ENCODE data around the gene ATP8A2. TPM values are rescaled to one million over a fixed set of nuclear protein-coding genes. Genes with fewer than 3 reads are reported as not detected.

The ATP8A2 gene
- total and polyA plus RNA-seq, 10 of the 15 experiments (the other 5 are each of a cell fraction or from before 2014, with no cell fraction given): 0.01 to 0.04 (median 0.04) TPM; not detected in 7

DNA sequence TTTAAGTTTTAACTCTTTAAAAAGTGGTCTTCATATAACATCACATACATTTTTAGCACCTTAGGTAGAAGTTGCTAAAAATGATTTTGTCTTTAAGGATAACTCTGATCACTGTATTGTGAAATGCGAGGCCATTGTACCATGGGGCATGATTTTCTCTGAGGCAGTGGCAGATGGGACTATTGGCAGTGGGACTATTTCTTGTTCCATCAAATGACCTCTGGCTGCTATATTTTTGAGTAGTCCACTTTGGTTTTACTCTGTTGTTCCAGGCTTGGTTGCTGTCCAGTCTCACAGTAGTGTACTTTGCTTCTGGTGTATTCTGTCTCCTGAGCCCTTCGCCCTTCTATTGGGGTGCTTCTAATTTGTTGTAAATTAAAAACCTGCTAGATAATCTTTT lies 156.5 kb downstream of the ATP8A2 start:
- Histone ChIP-seq H3K79me2 (ENCODE audit: control insufficient read depth, insufficient read depth, low read length) (no peaks in the 10 kb centered on the region), H3K9me3 (replicated peaks; ENCODE audit: control insufficient read depth, insufficient read depth, low read length) (no peaks in the 10 kb centered on the region; the same call in 2 of the 3 replicates), H3K4me2 (ENCODE audit: control insufficient read depth, insufficient read depth) (no peak overlapping the region), H3K4me1 (ENCODE audit: control insufficient read depth, insufficient read depth, low read length) (0 out of 2 replicates have a peak, but pooled peaks cover 4% of the 10 kb centered on the region), H4K20me1 (ENCODE audit: control insufficient read depth, insufficient read depth) (no peaks in the 10 kb centered on the region), H3K27ac (ENCODE audit: control insufficient read depth, insufficient read depth) (no peak overlapping the region), H3K9ac (ENCODE audit: control insufficient read depth, insufficient read depth, low read length) (no peak overlapping the region), H3K27me3 (replicated peaks in 1 of 2; ENCODE audit: control insufficient read depth in 2 of 2, insufficient read depth in 2 of 2, low read length in 1 of 2) (no peaks in the 10 kb centered on the region; a peak in 1 of 4 replicates), H3K36me3 (ENCODE audit: control insufficient read depth in 2 of 2, insufficient read depth in 2 of 2, low read length in 1 of 2) (no peaks in the 10 kb centered on the region), H2AFZ (ENCODE audit: control insufficient read depth, low read depth, low read length) (no peak overlapping the region), H3K4me3 (no peak overlapping the region)
- CTCF ChIA-PET: no interaction called here
- SMC1A ChIA-PET (ENCODE audit: uncharacterized antibody, unreplicated experiment): no interaction called here
- WGBS (ENCODE audit: insufficient coverage, insufficient replicate concordance, low lambda C conversion rate, missing lambda C conversion rate): 16% methylated on average over 2 of the region's 2 CpGs
- FAIRE-seq (no peak), ATAC-seq (no peak), DNase-seq (ENCODE audit: low read depth, low spot score) (no peak)
- POLR2A ChIA-PET: no interaction called here
- TF ChIP-seq YBX1 (IDR thresholded peaks at IDR 0.05): no peak
- no peak for TF ChIP-seq ZNF217 (IDR thresholded peaks at IDR 0.05)
- no peak for TF ChIP-seq PAX5 (IDR thresholded peaks at IDR 0.05; ENCODE audit: borderline replicate concordance, low read depth, low read length)
- no peak for TF ChIP-seq ZBTB40 (IDR thresholded peaks at IDR 0.05; ENCODE audit: borderline replicate concordance)
- TF ChIP-seq TAF1 (IDR thresholded peaks at IDR 0.05; ENCODE audit: borderline replicate concordance, low read depth, low read length): no peak
- no peak for TF ChIP-seq RELB (IDR thresholded peaks at IDR 0.05; ENCODE audit: low read depth)
- TF ChIP-seq CEBPZ (IDR thresholded peaks at IDR 0.05; ENCODE audit: low read depth, low read length): no peak
- no TSS peak for BruUV-seq (replicated peaks)
- in situ Hi-C loops (cut with MboI): no loop called here
- intact Hi-C loops (cut with micrococcal nuclease; ENCODE audit: unreplicated experiment): no loop called here
- RAD21 ChIA-PET (ENCODE audit: unreplicated experiment): no interaction called here

Data from GM12878 (cell line).